Hepatocyte (in vitro differentiated cells): ENCODE data around the gene ANKRD29. TPM values are rescaled to one million over a fixed set of nuclear protein-coding genes. Genes with fewer than 3 reads are reported as not detected.

ENCODE experiments used
- DNase-seq: peaks from one replicate; pipeline ENCODE4 v3.0.0-alpha.2; 2016; ENCODE audit warnings: low spot score
- H2AFZ ChIP-seq: fragments of 200-600 bp; sonication (generic); 2 replicates; pipeline ENCODE4 v1.6.0; 2016; ENCODE audit warnings: antibody characterized with exemption, mild to moderate bottlenecking
- H3K27ac ChIP-seq: fragments of 200-600 bp; sonication (generic); 2 replicates; pipeline ENCODE4 v1.5.1; 2016; ENCODE audit warnings: mild to moderate bottlenecking
- H3K27me3 ChIP-seq: fragments of 200-600 bp; sonication (generic); 2 replicates; pipeline ENCODE4 v1.6.1; 2016
- H3K36me3 ChIP-seq: fragments of 200-600 bp; sonication (generic); replicated peaks from 2 replicates; pipeline ENCODE4 v1.5.1; 2016; ENCODE audit warnings: low read depth; ENCODE audit not compliant: insufficient read depth
- H3K4me1 ChIP-seq: fragments of 200-600 bp; sonication (generic); 2 replicates; pipeline ENCODE4 v1.5.1; 2016; ENCODE audit warnings: mild to moderate bottlenecking, moderate library complexity; ENCODE audit not compliant: insufficient read depth
- H3K4me2 ChIP-seq: fragments of 200-600 bp; sonication (generic); 2 replicates; pipeline ENCODE4 v1.6.0; 2016
- H3K4me3 ChIP-seq: fragments of 200-600 bp; sonication (generic); 2 replicates; pipeline ENCODE4 v1.5.1; 2016; ENCODE audit warnings: mild to moderate bottlenecking
- H3K79me2 ChIP-seq: fragments of 200-600 bp; sonication (generic); 2 replicates; pipeline ENCODE4 v1.6.0; 2017; ENCODE audit warnings: mild to moderate bottlenecking
- H3K9me2 ChIP-seq: fragments of 200-600 bp; sonication (generic); replicated peaks from 2 replicates; pipeline ENCODE4 v1.6.0; 2017; ENCODE audit warnings: mild to moderate bottlenecking; ENCODE audit not compliant: insufficient read depth
- H3K9me3 ChIP-seq: fragments of 200-600 bp; sonication (generic); 2 replicates; pipeline ENCODE4 v1.5.1; 2016; ENCODE audit warnings: low read depth, mild to moderate bottlenecking
- H4K20me1 ChIP-seq: fragments of 200-600 bp; sonication (generic); 2 replicates; pipeline ENCODE4 v1.6.0; 2016; ENCODE audit warnings: mild to moderate bottlenecking; ENCODE audit not compliant: insufficient read depth, poor library complexity, severe bottlenecking
- EZH2 ChIP-seq: fragments of 200-600 bp; sonication (generic); IDR thresholded peaks from 2 replicates; pipeline ENCODE4 v1.6.1; 2016; ENCODE audit warnings: antibody characterized with exemption, mild to moderate bottlenecking, borderline replicate concordance
- EZH2phosphoT487 ChIP-seq: fragments of 200-600 bp; sonication (generic); IDR thresholded peaks from one replicate; pipeline ENCODE4 v1.6.1; 2018; ENCODE audit warnings: antibody characterized with exemption, mild to moderate bottlenecking, low read depth, moderate library complexity; ENCODE audit not compliant: unreplicated experiment, severe bottlenecking
- WGBS: methylation state at CpG from one replicate; pipeline ENCODE4 v1.1.6; 2016; ENCODE audit warnings: low lambda C conversion rate; ENCODE audit errors: missing lambda C conversion rate; 5-methylcytosine and 5-hydroxymethylcytosine counted together
- polyA plus RNA-seq: library from polyadenylated mRNA; unstranded; fragments of >200 nt; fragmentation: Nextera tagmentation; extraction: Ambion mirVana; gene quantifications from 2 replicates; pipeline ENCODE4 v1.2.1, GENCODE V29; 2016
- total RNA-seq: library from RNA; depleted of rRNA; stranded (reverse); fragments of >200 nt; gene quantifications from 2 replicates; pipeline ENCODE4 v1.2.3, GENCODE V29; 2014
- TF ChIP-seq, protein P1 (sequence below): fragments of 200-600 bp; sonication (generic); IDR thresholded peaks from 2 replicates; pipeline ENCODE4 v1.5.1; 2016; ENCODE audit warnings: antibody characterized with exemption, mild to moderate bottlenecking; ENCODE audit not compliant: poor library complexity

ANKRD29 gene
- total and polyA plus RNA-seq, 2 experiments from 2014 or later = 7.7 to 12.1 TPM

DNA sequence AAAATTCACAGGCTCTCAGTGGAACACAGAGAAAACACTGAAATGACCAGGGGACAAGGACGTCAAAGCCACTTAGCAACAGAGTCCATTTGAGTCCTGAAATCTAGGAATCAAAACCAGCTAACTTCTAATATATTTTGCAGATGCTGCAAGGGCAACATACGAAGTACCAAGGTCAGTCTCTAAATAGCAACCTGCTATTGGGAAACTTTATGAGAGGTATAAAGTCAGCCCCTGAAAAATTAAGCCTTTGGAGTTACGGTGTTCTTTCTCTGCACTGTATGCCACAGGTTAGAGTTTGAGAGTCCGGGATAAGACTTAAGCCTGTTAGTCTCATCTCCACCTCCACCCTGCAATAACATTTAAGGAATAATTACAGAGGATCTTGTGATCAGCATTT is 89.7 kb downstream of the ANKRD29 start:
- no peaks in the 10 kb centered on the region for H3K27me3 ChIP-seq
- no peak overlapping the region for H2AFZ ChIP-seq
- 83% methylated on average over 4 of the region's 4 CpGs for WGBS
- H4K20me1 ChIP-seq = peaks cover 3% of the 10 kb centered on the region
- DNase-seq = no peak
- H3K4me1 ChIP-seq = peaks cover 49% of the 10 kb centered on the region
- H3K36me3 ChIP-seq = no peaks in the 10 kb centered on the region
- peak overlapping the region; percentile 64 for H3K27ac ChIP-seq
- H3K4me2 ChIP-seq = peak overlapping the region; percentile 6
- H3K9me2 ChIP-seq = no peaks in the 10 kb centered on the region
- TF ChIP-seq, protein P1, sequence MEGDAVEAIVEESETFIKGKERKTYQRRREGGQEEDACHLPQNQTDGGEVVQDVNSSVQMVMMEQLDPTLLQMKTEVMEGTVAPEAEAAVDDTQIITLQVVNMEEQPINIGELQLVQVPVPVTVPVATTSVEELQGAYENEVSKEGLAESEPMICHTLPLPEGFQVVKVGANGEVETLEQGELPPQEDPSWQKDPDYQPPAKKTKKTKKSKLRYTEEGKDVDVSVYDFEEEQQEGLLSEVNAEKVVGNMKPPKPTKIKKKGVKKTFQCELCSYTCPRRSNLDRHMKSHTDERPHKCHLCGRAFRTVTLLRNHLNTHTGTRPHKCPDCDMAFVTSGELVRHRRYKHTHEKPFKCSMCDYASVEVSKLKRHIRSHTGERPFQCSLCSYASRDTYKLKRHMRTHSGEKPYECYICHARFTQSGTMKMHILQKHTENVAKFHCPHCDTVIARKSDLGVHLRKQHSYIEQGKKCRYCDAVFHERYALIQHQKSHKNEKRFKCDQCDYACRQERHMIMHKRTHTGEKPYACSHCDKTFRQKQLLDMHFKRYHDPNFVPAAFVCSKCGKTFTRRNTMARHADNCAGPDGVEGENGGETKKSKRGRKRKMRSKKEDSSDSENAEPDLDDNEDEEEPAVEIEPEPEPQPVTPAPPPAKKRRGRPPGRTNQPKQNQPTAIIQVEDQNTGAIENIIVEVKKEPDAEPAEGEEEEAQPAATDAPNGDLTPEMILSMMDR = no peak
- TF ChIP-seq EZH2phosphoT487 = no peak
- TF ChIP-seq EZH2 = no peak
- H3K4me3 ChIP-seq = no peak overlapping the region
- no peaks in the 10 kb centered on the region for H3K9me3 ChIP-seq
- H3K79me2 ChIP-seq = peaks cover 52% of the 10 kb centered on the region

DNA sequence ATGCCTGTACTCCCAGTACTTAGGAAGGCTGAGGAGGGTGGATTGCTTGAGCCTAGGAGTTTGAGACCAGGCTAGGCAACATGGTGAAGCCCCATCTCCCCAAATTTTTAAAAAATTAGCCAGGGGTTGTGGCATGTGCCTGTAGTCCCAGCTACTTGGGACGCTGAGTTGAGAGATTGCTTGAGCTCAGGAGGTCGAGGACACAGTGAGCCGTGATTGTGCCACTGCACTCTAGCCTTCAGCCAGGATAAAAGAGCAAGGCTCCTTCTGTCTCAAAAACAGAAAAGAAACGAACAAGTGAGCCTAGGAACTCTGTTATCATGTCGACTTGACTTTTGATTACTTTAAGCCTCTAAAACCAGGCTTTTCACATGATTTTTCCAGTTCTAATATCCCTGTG is 90.1 kb downstream of the ANKRD29 start:
- Histone ChIP-seq H3K27me3 (no peaks in the 10 kb centered on the region), H3K4me1 (peaks cover 49% of the 10 kb centered on the region), H2AFZ (no peak overlapping the region), H3K9me2 (no peaks in the 10 kb centered on the region), H3K79me2 (peaks cover 51% of the 10 kb centered on the region), H3K4me2 (no peak overlapping the region), H3K9me3 (no peaks in the 10 kb centered on the region), H3K4me3 (no peak overlapping the region), H4K20me1 (peaks cover 3% of the 10 kb centered on the region), H3K27ac (peak overlapping the region; percentile 1), H3K36me3 (peaks cover under 1% of the 10 kb centered on the region)
- 83% methylated on average over 5 of the region's 5 CpGs for whole genome bisulfite sequencing
- TF ChIP-seq EZH2 (no peak), EZH2phosphoT487 (no peak)
- TF ChIP-seq, protein P1 = no peak
- no peak for DNase-seq

DNA sequence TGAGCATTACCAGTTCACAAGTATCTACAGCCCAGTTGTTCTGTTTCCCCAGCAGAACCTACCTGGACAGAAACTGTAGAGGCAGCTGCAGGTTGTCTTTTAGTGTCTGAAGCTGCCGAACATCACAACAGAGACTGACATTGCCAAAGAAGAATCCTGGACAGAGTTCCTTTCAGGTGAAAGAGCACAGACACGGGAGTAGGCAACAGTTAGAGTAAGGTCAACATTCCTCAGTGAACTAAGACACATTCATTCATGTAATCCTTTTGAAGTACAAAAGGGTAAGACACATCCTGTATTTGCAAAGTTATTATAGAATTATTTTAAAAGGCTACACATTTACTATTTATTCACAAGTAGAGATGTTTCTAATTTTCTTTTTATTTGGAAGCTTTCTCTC is 90.7 kb downstream of the ANKRD29 start:
- H3K4me2 ChIP-seq = no peak overlapping the region
- TF ChIP-seq, protein P1 = no peak
- TF ChIP-seq EZH2 (no peak), EZH2phosphoT487 (no peak)
- 45% methylated on average over 2 of the region's 2 CpGs for WGBS
- no peaks in the 10 kb centered on the region for H3K9me3 ChIP-seq
- no peak for DNase-seq
- peaks cover 50% of the 10 kb centered on the region for H3K79me2 ChIP-seq
- peaks cover 3% of the 10 kb centered on the region for H4K20me1 ChIP-seq
- peaks cover 6% of the 10 kb centered on the region for H3K36me3 ChIP-seq
- no peaks in the 10 kb centered on the region for H3K9me2 ChIP-seq
- no peaks in the 10 kb centered on the region for H3K27me3 ChIP-seq
- peaks cover 49% of the 10 kb centered on the region for H3K4me1 ChIP-seq
- H2AFZ ChIP-seq = no peak overlapping the region
- no peak overlapping the region for H3K4me3 ChIP-seq
- H3K27ac ChIP-seq = no peak overlapping the region
